BLaER1 treated with 17β-estradiol and CSF1 and Interleukin-3, amounts not matched to agents 10 nM and 100 nM (cell line): Measurements from ENCODE around the gene ACAA2.

Source experiments
- H3K27ac ChIP-seq, 11 experiments: shearing (Covaris generic); formaldehyde crosslinking; 2 replicates each; pipeline ENCODE4 v1.8.1; 2022
- H3K27me3 ChIP-seq, 11 experiments: shearing (Covaris generic); formaldehyde crosslinking; 2 replicates each; pipeline ENCODE4 v1.8.1; 2022
- H3K36me3 ChIP-seq, 11 experiments: shearing (Covaris generic); formaldehyde crosslinking; 2 replicates each; pipeline ENCODE4 v1.8.1; 2022
- H3K4me1 ChIP-seq, 10 experiments: shearing (Covaris generic); formaldehyde crosslinking; 2 replicates each; pipeline ENCODE4 v1.8.1; 2022
- H3K4me2 ChIP-seq, 11 experiments: shearing (Covaris generic); formaldehyde crosslinking; 2 replicates each; pipeline ENCODE4 v1.8.1; 2022
- H3K4me3 ChIP-seq, 10 experiments: shearing (Covaris generic); formaldehyde crosslinking; 2 replicates each; pipeline ENCODE4 v1.8.1; 2022
- H3K9ac ChIP-seq, 11 experiments: shearing (Covaris generic); formaldehyde crosslinking; 2 replicates each; pipeline ENCODE4 v1.8.1; 2022
- H3K9me3 ChIP-seq, 11 experiments: shearing (Covaris generic); formaldehyde crosslinking; replicated peaks in 1 of 11; 2 replicates each; pipeline ENCODE4 v1.8.1; 2022
- H4K20me1 ChIP-seq, 11 experiments: shearing (Covaris generic); formaldehyde crosslinking; 2 replicates each; pipeline ENCODE4 v1.8.1; 2022
- Cebpa-rat ChIP-seq, 11 experiments: shearing (Covaris generic); IDR thresholded peaks; 2 replicates each; pipeline ENCODE4 v1.8.1; 2022

Gene ACAA2

DNA sequence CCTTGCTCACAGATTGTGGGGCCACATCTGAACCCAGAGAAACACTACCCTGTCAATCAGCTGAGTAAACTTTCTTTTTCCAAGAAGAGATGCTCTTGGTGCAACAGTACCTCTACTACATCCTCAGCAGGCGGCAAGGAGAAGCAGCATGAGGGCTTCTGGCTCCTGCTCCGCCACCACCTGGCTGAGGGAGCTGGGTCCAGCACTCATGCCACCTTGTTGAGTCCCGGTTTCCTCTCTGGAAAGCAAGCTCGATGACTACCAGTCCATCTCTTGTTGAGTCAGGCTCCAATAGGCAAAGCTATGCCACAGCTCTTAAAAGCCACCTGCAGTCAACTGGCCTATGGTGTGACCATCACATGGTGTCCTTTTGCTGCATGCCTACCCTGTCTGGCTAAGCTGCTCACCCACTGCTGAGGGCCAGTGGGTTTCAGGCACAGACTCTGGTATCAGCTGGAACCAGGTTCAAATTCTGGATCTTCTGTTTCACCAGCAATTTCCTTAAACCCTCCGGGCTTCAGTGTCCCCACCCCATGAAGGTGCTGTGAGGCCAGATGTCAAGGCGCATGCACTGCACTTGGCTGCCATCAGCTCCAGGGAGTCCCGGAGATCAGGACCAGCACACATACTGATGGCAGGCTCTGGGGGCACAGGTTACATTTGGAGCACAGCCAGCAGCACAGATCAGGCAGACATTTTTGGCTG is 42.5 kb upstream of the ACAA2 start:
- Histone ChIP-seq H3K27ac (no peak overlapping the region), H4K20me1 (no peaks in the 10 kb centered on the region; a peak in 1 of 22 replicates), H3K4me3 (no peak overlapping the region), H3K9me3 (no peaks in the 10 kb centered on the region), H3K27me3 (no peaks in the 10 kb centered on the region), H3K9ac (no peak overlapping the region), H3K4me2 (no peak overlapping the region), H3K36me3 (no peaks in the 10 kb centered on the region), H3K4me1 (peaks cover 4 to 10% (median 7%) of the 10 kb centered on the region in 10 experiments; a peak in 15 of 20 replicates)
- TF ChIP-seq Cebpa-rat (IDR thresholded peaks at IDR 0.05), result no peak

DNA sequence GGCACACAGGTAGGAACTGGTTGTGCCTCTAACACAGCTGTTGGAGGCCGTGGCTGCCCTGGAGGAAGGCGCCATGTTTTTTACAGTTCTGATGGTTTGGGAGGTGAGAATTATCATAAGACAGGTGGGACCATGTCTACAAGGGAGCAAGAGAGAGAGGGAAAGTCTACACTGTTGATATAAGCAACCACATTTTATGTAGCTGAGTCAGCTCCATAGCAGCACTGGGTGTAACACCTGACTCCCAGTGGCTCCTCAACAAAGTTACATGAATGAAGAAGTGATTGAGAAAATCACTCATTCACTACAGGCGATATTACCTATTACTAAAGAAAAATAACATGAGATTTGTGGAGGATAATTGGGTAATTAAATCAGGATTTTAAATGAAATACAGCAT is 41.3 kb upstream of the ACAA2 start:
- Histone ChIP-seq H3K4me1 (peaks cover 4 to 10% (median 8%) of the 10 kb centered on the region in 10 experiments; a peak in 15 of 20 replicates), H4K20me1 (no peaks in the 10 kb centered on the region; a peak in 1 of 22 replicates), H3K27me3 (no peaks in the 10 kb centered on the region), H3K27ac (no peak overlapping the region), H3K4me3 (no peak overlapping the region), H3K36me3 (no peaks in the 10 kb centered on the region), H3K9me3 (no peaks in the 10 kb centered on the region), H3K4me2 (no peak overlapping the region), H3K9ac (no peak overlapping the region)
- TF ChIP-seq Cebpa-rat (IDR thresholded peaks at IDR 0.05), result no peak

DNA sequence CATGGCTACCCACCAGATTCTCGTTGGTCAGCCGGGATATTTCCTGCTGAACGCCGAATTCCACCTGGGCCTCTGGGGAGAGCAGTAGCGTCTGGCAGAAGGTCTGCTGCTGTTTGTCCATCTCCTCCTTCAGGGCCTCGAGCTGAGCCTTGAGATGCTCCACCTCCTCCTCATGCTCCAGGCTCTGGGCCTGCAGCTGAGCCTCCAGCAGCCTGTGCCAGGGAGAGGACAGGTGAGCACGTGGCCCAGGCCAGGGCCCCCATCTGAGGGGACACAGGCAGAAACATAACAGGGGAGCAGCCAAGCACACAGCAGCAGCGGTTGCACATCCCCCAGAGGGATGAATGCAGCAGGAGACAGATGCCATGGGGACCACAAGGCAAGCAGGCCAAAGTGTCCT is 40.1 kb upstream of the ACAA2 start:
- no peak overlapping the region for H3K27ac ChIP-seq
- H3K9me3 ChIP-seq, result no peaks in the 10 kb centered on the region
- no peaks in the 10 kb centered on the region for H3K36me3 ChIP-seq
- H3K4me2 ChIP-seq, result no peak overlapping the region
- no peak for TF ChIP-seq Cebpa-rat (IDR thresholded peaks at IDR 0.05)
- H3K4me1 ChIP-seq, result peaks cover 2 to 11% (median 7%) of the 10 kb centered on the region in 10 experiments; a peak in 15 of 20 replicates
- H4K20me1 ChIP-seq, result no peaks in the 10 kb centered on the region; a peak in 1 of 22 replicates
- H3K27me3 ChIP-seq, result no peaks in the 10 kb centered on the region
- H3K9ac ChIP-seq, result no peak overlapping the region
- H3K4me3 ChIP-seq, result no peak overlapping the region

GRCh38 chr18:49853011-49853410 is 39.7 kb upstream of the ACAA2 start:
- no peaks in the 10 kb centered on the region for H3K27me3 ChIP-seq
- no peak overlapping the region for H3K4me2 ChIP-seq
- no peak overlapping the region for H3K4me3 ChIP-seq
- no peak overlapping the region for H3K9ac ChIP-seq
- H3K9me3 ChIP-seq, result no peaks in the 10 kb centered on the region
- no peak for TF ChIP-seq Cebpa-rat (IDR thresholded peaks at IDR 0.05)
- H3K36me3 ChIP-seq, result no peaks in the 10 kb centered on the region
- H3K27ac ChIP-seq, result no peak overlapping the region
- H3K4me1 ChIP-seq, result peaks cover 0 to 7% (median 3%) of the 10 kb centered on the region in 10 experiments; a peak in 9 of 20 replicates
- no peaks in the 10 kb centered on the region; a peak in 1 of 22 replicates for H4K20me1 ChIP-seq

GRCh38 chr18:49851624-49852023 is 38.3 kb upstream of the ACAA2 start:
- H3K36me3 ChIP-seq, result no peaks in the 10 kb centered on the region
- H3K27ac ChIP-seq, result no peak overlapping the region
- H3K9ac ChIP-seq, result no peak overlapping the region
- peaks cover 4 to 16% (median 8%) of the 10 kb centered on the region in 10 experiments; a peak in 14 of 20 replicates for H3K4me1 ChIP-seq
- H3K4me3 ChIP-seq, result no peak overlapping the region
- no peaks in the 10 kb centered on the region; a peak in 1 of 22 replicates for H4K20me1 ChIP-seq
- no peaks in the 10 kb centered on the region for H3K27me3 ChIP-seq
- H3K4me2 ChIP-seq, result no peak overlapping the region
- no peaks in the 10 kb centered on the region for H3K9me3 ChIP-seq
- TF ChIP-seq Cebpa-rat (IDR thresholded peaks at IDR 0.05), result no peak

GRCh38 chr18:49850636-49851035 is 37.3 kb upstream of the ACAA2 start:
- H3K9ac ChIP-seq, result no peak overlapping the region
- H3K27me3 ChIP-seq, result no peaks in the 10 kb centered on the region
- TF ChIP-seq Cebpa-rat (IDR thresholded peaks at IDR 0.05), result no peak
- no peaks in the 10 kb centered on the region; a peak in 1 of 22 replicates for H4K20me1 ChIP-seq
- H3K4me3 ChIP-seq, result no peak overlapping the region
- H3K36me3 ChIP-seq, result no peaks in the 10 kb centered on the region
- H3K4me1 ChIP-seq, result peaks cover 4 to 20% (median 12%) of the 10 kb centered on the region in 10 experiments; a peak in 14 of 20 replicates
- H3K4me2 ChIP-seq, result no peak overlapping the region
- H3K9me3 ChIP-seq, result no peaks in the 10 kb centered on the region
- no peak overlapping the region for H3K27ac ChIP-seq

DNA sequence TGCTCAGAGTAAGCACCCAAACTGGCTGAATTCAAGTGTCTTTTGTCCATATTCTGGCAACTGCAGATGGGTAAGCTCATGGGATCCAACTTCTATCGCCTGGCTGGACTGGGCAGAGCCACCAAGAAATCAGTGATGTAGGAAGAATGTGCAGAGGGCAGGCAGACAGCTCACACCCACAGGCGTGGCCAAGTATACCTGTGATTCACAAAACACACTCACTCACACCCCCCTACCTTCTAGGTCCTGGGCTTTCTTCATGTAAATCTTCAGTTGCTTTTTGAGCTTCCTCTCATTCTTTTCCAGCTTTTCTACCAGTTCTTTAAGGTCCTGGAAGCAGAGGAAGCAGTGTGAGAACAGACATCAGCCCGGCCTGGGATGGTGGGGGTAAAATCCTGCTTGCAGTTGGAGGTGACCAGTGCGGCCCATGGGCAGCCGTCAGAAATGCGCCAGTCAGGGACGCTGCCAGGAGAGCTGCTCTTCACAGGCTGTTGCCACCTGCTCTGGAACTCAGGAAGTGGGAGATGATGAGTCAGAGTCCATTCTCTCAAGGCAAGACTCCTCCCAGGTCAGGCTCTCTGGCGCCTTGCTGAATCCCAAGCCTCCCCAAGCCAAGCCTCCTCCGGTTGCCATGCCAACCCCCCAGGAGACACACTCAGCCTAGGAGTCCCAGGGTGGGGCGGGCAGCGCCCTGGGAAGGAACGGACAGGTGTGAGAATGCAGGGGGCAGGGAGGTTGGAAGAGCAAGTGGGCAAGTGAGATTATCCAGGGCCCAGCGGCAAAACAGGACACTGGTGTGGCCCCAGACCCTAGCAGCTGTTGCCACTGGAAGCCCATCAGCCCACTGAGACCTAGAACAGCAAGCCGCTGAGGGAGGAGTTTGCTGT is 36.2 kb upstream of the ACAA2 start:
- peaks cover 4 to 20% (median 12%) of the 10 kb centered on the region in 10 experiments; a peak in 14 of 20 replicates for H3K4me1 ChIP-seq
- H3K9ac ChIP-seq, result no peak overlapping the region
- TF ChIP-seq Cebpa-rat (IDR thresholded peaks at IDR 0.05), result no peak
- H3K4me3 ChIP-seq, result no peak overlapping the region
- no peaks in the 10 kb centered on the region for H3K27me3 ChIP-seq
- H3K4me2 ChIP-seq, result peak overlapping the region in 3 of 11 experiments; percentile 4 to 37 (median 37); a peak in 4 of 22 replicates
- H3K9me3 ChIP-seq, result no peaks in the 10 kb centered on the region
- no peaks in the 10 kb centered on the region for H3K36me3 ChIP-seq
- H4K20me1 ChIP-seq, result no peaks in the 10 kb centered on the region; a peak in 1 of 22 replicates
- H3K27ac ChIP-seq, result no peak overlapping the region

DNA sequence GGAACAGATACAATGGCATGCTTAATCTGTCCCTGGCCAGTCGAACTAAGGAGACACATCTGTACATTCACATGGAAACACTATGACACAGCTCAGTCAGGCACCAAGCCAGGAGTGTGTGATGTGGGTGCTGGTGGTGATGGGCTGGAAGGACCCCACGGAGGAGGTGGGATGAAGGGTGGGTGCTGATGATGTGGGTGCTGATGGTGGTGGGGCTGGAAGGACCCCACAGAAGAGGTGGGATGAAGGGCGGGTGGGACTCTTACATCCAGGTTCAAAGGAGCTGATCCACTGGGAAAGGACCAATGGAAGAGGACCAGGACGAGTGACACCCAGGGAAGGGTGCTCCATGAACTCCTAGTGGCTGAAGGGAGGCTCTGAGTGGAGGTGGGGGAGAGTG is 34.8 kb upstream of the ACAA2 start:
- Histone ChIP-seq H4K20me1 (no peaks in the 10 kb centered on the region; a peak in 1 of 22 replicates), H3K27me3 (no peaks in the 10 kb centered on the region), H3K36me3 (no peaks in the 10 kb centered on the region), H3K27ac (no peak overlapping the region), H3K4me2 (no peak overlapping the region), H3K4me1 (peaks cover 4 to 20% (median 14%) of the 10 kb centered on the region in 10 experiments; a peak in 14 of 20 replicates), H3K9me3 (no peaks in the 10 kb centered on the region), H3K4me3 (no peak overlapping the region), H3K9ac (no peak overlapping the region)
- no peak for TF ChIP-seq Cebpa-rat (IDR thresholded peaks at IDR 0.05)

DNA sequence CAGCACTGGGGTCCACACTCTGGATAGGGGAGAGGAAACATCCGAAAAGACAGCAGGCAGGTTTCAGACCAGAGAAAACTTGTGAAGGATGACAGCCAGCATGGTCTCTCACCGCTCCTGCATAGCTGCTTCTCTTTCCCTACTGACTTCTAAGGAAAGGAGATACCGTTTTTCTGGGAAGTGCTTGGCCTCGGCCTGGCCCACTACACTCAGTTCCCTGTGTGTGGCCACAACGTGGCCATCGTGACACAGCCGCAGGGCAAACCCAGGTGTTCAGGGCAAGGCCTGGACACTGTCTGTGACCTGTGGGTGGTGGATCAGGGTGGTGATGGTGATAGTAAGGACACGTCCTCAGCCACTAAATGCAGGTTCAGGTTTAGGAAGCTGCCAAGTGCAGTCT is 34.2 kb upstream of the ACAA2 start:
- Histone ChIP-seq H3K9me3 (no peaks in the 10 kb centered on the region), H3K4me3 (no peak overlapping the region), H3K9ac (no peak overlapping the region), H3K36me3 (no peaks in the 10 kb centered on the region), H3K4me1 (peaks cover 4 to 20% (median 14%) of the 10 kb centered on the region in 10 experiments; a peak in 14 of 20 replicates), H3K27me3 (no peaks in the 10 kb centered on the region), H4K20me1 (no peaks in the 10 kb centered on the region), H3K4me2 (peak overlapping the region in 7 of 11 experiments; percentile 32 to 62 (median 44); a peak in 13 of 22 replicates), H3K27ac (no peak overlapping the region)
- no peak for TF ChIP-seq Cebpa-rat (IDR thresholded peaks at IDR 0.05)
